HG02885 (cell line): Measurements from ENCODE around the gene MSH6.

Experiments used
- ATAC-seq: cut with Tn5 transposase; IDR thresholded peaks from one replicate; pipeline ENCODE4 v1.9.1; 2021; ENCODE audit warnings: mild to moderate bottlenecking; ENCODE audit not compliant: unreplicated experiment, poor library complexity

Gene MSH6

GRCh38 chr2:47782381-47782670 is 619 bp upstream of the MSH6 start:
- no peak for ATAC-seq

GRCh38 chr2:47783486-47784351 is 774 bp downstream of the MSH6 start:
- peak; percentile 29 for ATAC-seq

GRCh38 chr2:47784352-47784851 is 1.5 kb downstream of the MSH6 start:
- no peak for ATAC-seq

- no peak for ATAC-seq
Measured at GRCh38 chr2:47785986-47786385, 3.0 kb downstream of the MSH6 start.

GRCh38 chr2:47796090-47796697 is 13.2 kb downstream of the MSH6 start:
- ATAC-seq, result no peak

GRCh38 chr2:47798631-47799030 is 15.7 kb downstream of the MSH6 start:
- ATAC-seq, result no peak

- no peak for ATAC-seq
Measured at GRCh38 chr2:47799031-47799609, 16.2 kb downstream of the MSH6 start.

- no peak for ATAC-seq
Measured at GRCh38 chr2:47801118-47801517, 18.2 kb downstream of the MSH6 start.

- no peak for ATAC-seq
Measured at GRCh38 chr2:47803363-47803762, 20.4 kb downstream of the MSH6 start.

GRCh38 chr2:47803770-47804169 is 20.8 kb downstream of the MSH6 start:
- ATAC-seq, result no peak

- ATAC-seq, result no peak
Measured at GRCh38 chr2:47805850-47806249, 22.9 kb downstream of the MSH6 start.

GRCh38 chr2:47808614-47809013 is 25.7 kb downstream of the MSH6 start:
- ATAC-seq, result no peak

- no peak for ATAC-seq
Measured at GRCh38 chr2:47809903-47810302, 27.0 kb downstream of the MSH6 start.

- ATAC-seq, result no peak
Measured at GRCh38 chr2:47810850-47811249, 27.9 kb downstream of the MSH6 start.

GRCh38 chr2:47811668-47812067 is 28.7 kb downstream of the MSH6 start:
- no peak for ATAC-seq

GRCh38 chr2:47815764-47816163 is 32.8 kb downstream of the MSH6 start:
- ATAC-seq, result peak; percentile 72

GRCh38 chr2:47818777-47819176 is 35.8 kb downstream of the MSH6 start:
- ATAC-seq, result no peak

GRCh38 chr2:47819834-47820233 is 36.9 kb downstream of the MSH6 start:
- no peak for ATAC-seq

- no peak for ATAC-seq
Measured at GRCh38 chr2:47822518-47822917, 39.6 kb downstream of the MSH6 start.

- peak; percentile 91 for ATAC-seq
Measured at GRCh38 chr2:47833516-47833968, 50.6 kb downstream of the MSH6 start.

GRCh38 chr2:47838249-47838648 is 55.3 kb downstream of the MSH6 start:
- no peak for ATAC-seq
